ENCODE measurements around the gene WDR59. TPM values are rescaled to one million over a fixed set of nuclear protein-coding genes. Genes with fewer than 3 reads are reported as not detected.

WDR59 gene
- total and polyA plus RNA-seq, 2 donors (not counting 3 experiments of a cell fraction or from before 2014, with no cell fraction given), result 51.1 to 60.0 TPM

- FAIRE-seq, result no peak
- H3K9me3 ChIP-seq (replicated peaks; ENCODE audit: control insufficient read depth, insufficient read depth, low read length), result no peaks in the 10 kb centered on the region
- no peaks in the 10 kb centered on the region for H3K79me2 ChIP-seq (ENCODE audit: control insufficient read depth, insufficient read depth, low read length)
- ChIA-PET CTCF (interaction anchor here (0.7 to 1.3 kb wide), 5 partner anchors 54 to 163 kb away, joined by 3 to 5 read pairs (median 3); no protein-coding TSS in a partner anchor), POLR2A (no interaction called here)
- TF ChIP-seq GATA2 (IDR thresholded peaks at IDR 0.05; ENCODE audit: insufficient read depth, insufficient read length, low read depth, low read length) (no peak), FOS (IDR thresholded peaks at IDR 0.05; ENCODE audit: borderline replicate concordance, insufficient read depth, low read length) (no peak), POLR2AphosphoS5 (IDR thresholded peaks at IDR 0.05; ENCODE audit: insufficient read depth, low read depth, low read length) (no peak), JUN (IDR thresholded peaks at IDR 0.05; ENCODE audit: borderline replicate concordance, insufficient read depth, insufficient read length, low read depth) (no peak), EZH2 (IDR thresholded peaks at IDR 0.05; ENCODE audit: borderline replicate concordance, low read depth, low read length, severe bottlenecking) (no peak), POLR2A (IDR thresholded peaks at IDR 0.05; ENCODE audit: low read depth, low read length) (no peak), MAX (IDR thresholded peaks at IDR 0.05; ENCODE audit: insufficient read depth, insufficient read length) (no peak), CTCF (IDR thresholded peaks at IDR 0.05; ENCODE audit: extremely low read depth in 1 of 2, insufficient read depth in 1 of 2, low read depth in 1 of 2, low read length in 2 of 2) (no peak), MYC (IDR thresholded peaks at IDR 0.05; ENCODE audit: low read depth, low read length) (no peak)
- no peak for DNase-seq (ENCODE audit: low read depth, low spot score)
- H3K36me3 ChIP-seq (ENCODE audit: control insufficient read depth in 2 of 2, extremely low read depth in 1 of 2, insufficient read depth in 2 of 2, low read length in 2 of 2), result no peaks in the 10 kb centered on the region
- peaks cover 17% of the 10 kb centered on the region for H3K4me1 ChIP-seq (ENCODE audit: control insufficient read depth, extremely low read depth, insufficient read depth, low read length)
- H4K20me1 ChIP-seq (replicated peaks; ENCODE audit: control insufficient read depth, extremely low read depth, insufficient read depth, low read length), result no peaks in the 10 kb centered on the region
- H3K9me1 ChIP-seq (replicated peaks; ENCODE audit: control insufficient read depth, extremely low read depth, insufficient read depth, low read length), result no peaks in the 10 kb centered on the region
- dilution Hi-C loops (cut with MboI; ENCODE audit: extremely low pct_ligation_motif_present, low sequenced_read_pairs) (no loop called here), intact Hi-C loops (cut with micrococcal nuclease) (no loop called here)
- H2AFZ ChIP-seq (ENCODE audit: low read depth, low read length), result peak overlapping the region; percentile 52
- no peak overlapping the region for H3K9ac ChIP-seq (replicated peaks; ENCODE audit: extremely low read depth, insufficient read depth, low read length)
- H3K4me3 ChIP-seq (replicated peaks in 1 of 3; ENCODE audit: insufficient read depth in 1 of 3, low read depth in 1 of 3, low read length in 3 of 3), result no peak overlapping the region
- no peak overlapping the region for H3K4me2 ChIP-seq (ENCODE audit: insufficient read depth, low read length)
- no TSS peak for BruUV-seq (replicated peaks)
- peak overlapping the region; percentile 89 for H3K27ac ChIP-seq (ENCODE audit: insufficient read depth, low read depth, low read length)
- no peaks in the 10 kb centered on the region for H3K27me3 ChIP-seq (ENCODE audit: control insufficient read depth in 2 of 2, insufficient read depth in 2 of 2, low read length in 2 of 2)
Observed at GRCh38 chr16:74867281-74867849, 117.6 kb downstream of the WDR59 start.
